Measurements from ENCODE around the gene DCLK1.

DCLK1 gene

GRCh38 chr13:35858665-35859064 lies 272.5 kb downstream of the DCLK1 start:
- no peak for DNase-seq (ENCODE audit: low read depth, low spot score)
- no peak overlapping the region for H3K4me3 ChIP-seq (ENCODE audit: low read length)

- no peak for DNase-seq (ENCODE audit: low read depth, low spot score)
- H3K4me3 ChIP-seq (ENCODE audit: low read length): no peak overlapping the region
These were observed 273.4 kb downstream of the DCLK1 start for GRCh38 chr13:35857769-35858168.

- no peak for DNase-seq (ENCODE audit: low read depth, low spot score)
- no peak overlapping the region for H3K4me3 ChIP-seq (ENCODE audit: low read length)
These were observed 274.3 kb downstream of the DCLK1 start for GRCh38 chr13:35856721-35857364.

GRCh38 chr13:35856084-35856483 lies 275.1 kb downstream of the DCLK1 start:
- DNase-seq (ENCODE audit: low read depth, low spot score): no peak

GRCh38 chr13:35855531-35856019 lies 275.6 kb downstream of the DCLK1 start:
- H3K4me3 ChIP-seq (ENCODE audit: low read length): no peak overlapping the region
- no peak for DNase-seq (ENCODE audit: low read depth, low spot score)

More at GRCh38 chr13:35856084-35856483, 275.1 kb downstream of the DCLK1 start:
- no peak overlapping the region for H3K4me3 ChIP-seq (ENCODE audit: low read length)

GRCh38 chr13:35854286-35854685 lies 276.9 kb downstream of the DCLK1 start:
- H3K4me3 ChIP-seq (ENCODE audit: low read length): no peak overlapping the region
- DNase-seq (ENCODE audit: low read depth, low spot score): no peak

- no peak overlapping the region for H3K4me3 ChIP-seq (ENCODE audit: low read length)
- DNase-seq (ENCODE audit: low read depth, low spot score): no peak
These were observed 279.3 kb downstream of the DCLK1 start for GRCh38 chr13:35851881-35852280.

GRCh38 chr13:35851356-35851755 lies 279.8 kb downstream of the DCLK1 start:
- no peak for DNase-seq (ENCODE audit: low read depth, low spot score)

GRCh38 chr13:35850569-35850968 lies 280.6 kb downstream of the DCLK1 start:
- DNase-seq (ENCODE audit: low read depth, low spot score): no peak
- H3K4me3 ChIP-seq (ENCODE audit: low read length): no peak overlapping the region

More at GRCh38 chr13:35851356-35851755, 279.8 kb downstream of the DCLK1 start:
- no peak overlapping the region for H3K4me3 ChIP-seq (ENCODE audit: low read length)

- H3K4me3 ChIP-seq (ENCODE audit: low read length): no peak overlapping the region
- DNase-seq (ENCODE audit: low read depth, low spot score): no peak
These were observed 281.9 kb downstream of the DCLK1 start for GRCh38 chr13:35849256-35849644.

- DNase-seq (ENCODE audit: low read depth, low spot score): no peak
- no peak overlapping the region for H3K4me3 ChIP-seq (ENCODE audit: low read length)
These were observed 282.6 kb downstream of the DCLK1 start for GRCh38 chr13:35848336-35849255.

- no peak overlapping the region for H3K4me3 ChIP-seq (ENCODE audit: low read length)
- DNase-seq (ENCODE audit: low read depth, low spot score): no peak
These were observed 287.9 kb downstream of the DCLK1 start for GRCh38 chr13:35843272-35843671.

- H3K4me3 ChIP-seq (ENCODE audit: low read length): no peak overlapping the region
- no peak for DNase-seq (ENCODE audit: low read depth, low spot score)
These were observed 290.1 kb downstream of the DCLK1 start for GRCh38 chr13:35841060-35841521.

- no peak overlapping the region for H3K4me3 ChIP-seq (ENCODE audit: low read length)
These were observed 291.4 kb downstream of the DCLK1 start for GRCh38 chr13:35839806-35840205.

GRCh38 chr13:35838356-35838755 lies 292.8 kb downstream of the DCLK1 start:
- no peak for DNase-seq (ENCODE audit: low read depth, low spot score)
- H3K4me3 ChIP-seq (ENCODE audit: low read length): no peak overlapping the region

More at GRCh38 chr13:35839806-35840205, 291.4 kb downstream of the DCLK1 start:
- no peak for DNase-seq (ENCODE audit: low read depth, low spot score)

GRCh38 chr13:35836446-35836845 lies 294.7 kb downstream of the DCLK1 start:
- no peak for DNase-seq (ENCODE audit: low read depth, low spot score)
- H3K4me3 ChIP-seq (ENCODE audit: low read length): no peak overlapping the region

GRCh38 chr13:35835989-35836388 lies 295.2 kb downstream of the DCLK1 start:
- no peak overlapping the region for H3K4me3 ChIP-seq (ENCODE audit: low read length)
- no peak for DNase-seq (ENCODE audit: low read depth, low spot score)

GRCh38 chr13:35833608-35834275 lies 297.4 kb downstream of the DCLK1 start:
- no peak overlapping the region for H3K4me3 ChIP-seq (ENCODE audit: low read length)
- DNase-seq (ENCODE audit: low read depth, low spot score): no peak

- no peak overlapping the region for H3K4me3 ChIP-seq (ENCODE audit: low read length)
- DNase-seq (ENCODE audit: low read depth, low spot score): no peak
These were observed 298.2 kb downstream of the DCLK1 start for GRCh38 chr13:35833031-35833430.

GRCh38 chr13:35832551-35832950 lies 298.6 kb downstream of the DCLK1 start:
- no peak for DNase-seq (ENCODE audit: low read depth, low spot score)
- no peak overlapping the region for H3K4me3 ChIP-seq (ENCODE audit: low read length)

All from Jurkat, Clone E6-1 (cell line).